PFSK-1 (cell line): ENCODE results near the gene ELP5.

ENCODE experiments used
- POLR2AphosphoS5 ChIP-seq: IDR thresholded peaks from 2 replicates; pipeline ENCODE4 v1.6.1; 2012; ENCODE audit warnings: low read depth, mild to moderate bottlenecking, control low read depth, low read length, moderate library complexity
- SIN3A ChIP-seq: IDR thresholded peaks from 2 replicates; pipeline ENCODE4 v1.6.1; 2012; ENCODE audit warnings: mild to moderate bottlenecking, low read length, moderate library complexity, borderline replicate concordance; ENCODE audit not compliant: insufficient read depth
- TAF1 ChIP-seq: IDR thresholded peaks from 2 replicates; pipeline ENCODE4 v1.6.1; 2012; ENCODE audit warnings: low read length, control low read depth, borderline replicate concordance; ENCODE audit not compliant: insufficient read depth
- TF ChIP-seq, protein P1 (sequence below), 2 experiments: IDR thresholded peaks; 2 replicates each; pipeline versions ENCODE4 v1.6.1 to v1.8.0; 2011 to 2012; ENCODE audit warnings: low read depth in 2 of 2, low read length in 2 of 2, control low read depth in 1 of 2, inconsistent platforms in 1 of 2, mild to moderate bottlenecking in 1 of 2, moderate library complexity in 1 of 2; ENCODE audit not compliant: insufficient read depth in 1 of 2

DNA sequence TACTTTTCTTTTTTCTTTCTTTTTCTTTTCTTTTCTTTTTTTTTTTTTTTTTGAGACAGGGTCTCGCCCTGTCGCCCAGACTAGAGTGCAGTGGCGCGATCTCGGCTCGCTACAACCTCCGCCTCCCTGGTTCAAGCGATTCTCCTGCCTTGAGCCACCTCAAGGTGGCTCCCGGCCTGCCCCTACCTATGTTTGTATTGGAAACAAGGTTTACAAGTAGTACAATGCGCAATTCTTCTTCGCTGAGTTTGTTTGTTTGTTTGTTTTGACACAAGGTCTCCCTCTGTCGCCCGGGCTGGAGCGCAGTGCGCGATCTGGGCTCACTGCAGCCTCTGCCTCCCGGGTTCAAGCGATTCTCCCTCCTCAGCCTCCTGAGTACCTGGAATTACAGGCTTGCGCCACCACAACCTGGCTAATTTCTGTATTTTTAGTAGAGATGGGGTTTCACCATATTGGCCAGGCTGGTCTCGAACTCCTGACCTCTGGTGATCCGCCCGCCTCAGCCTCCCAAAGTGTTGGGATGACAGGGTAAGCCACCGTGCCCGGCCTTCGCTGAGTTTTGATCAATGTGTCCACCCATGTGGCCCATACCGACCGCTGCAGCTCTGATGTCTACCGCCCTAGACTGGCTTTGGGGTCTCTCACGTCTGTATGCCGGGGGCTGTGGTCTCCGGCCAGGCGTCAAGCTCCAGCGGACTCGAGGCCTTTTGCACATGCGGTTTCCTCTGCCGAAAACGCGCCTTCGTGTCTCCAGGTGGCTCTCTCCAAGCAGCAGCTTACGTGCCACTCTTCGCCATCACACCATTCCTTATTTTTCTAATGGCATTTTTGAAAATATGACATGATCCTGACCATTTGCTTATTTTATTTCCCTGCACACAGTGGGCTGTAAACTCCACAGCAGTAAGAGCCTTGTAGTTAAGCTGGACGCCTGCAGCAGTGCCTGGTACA lies 43.5 kb downstream of the ELP5 start:
- TF ChIP-seq SIN3A, result no peak
- no peak for TF ChIP-seq POLR2AphosphoS5
- TF ChIP-seq, protein P1, sequence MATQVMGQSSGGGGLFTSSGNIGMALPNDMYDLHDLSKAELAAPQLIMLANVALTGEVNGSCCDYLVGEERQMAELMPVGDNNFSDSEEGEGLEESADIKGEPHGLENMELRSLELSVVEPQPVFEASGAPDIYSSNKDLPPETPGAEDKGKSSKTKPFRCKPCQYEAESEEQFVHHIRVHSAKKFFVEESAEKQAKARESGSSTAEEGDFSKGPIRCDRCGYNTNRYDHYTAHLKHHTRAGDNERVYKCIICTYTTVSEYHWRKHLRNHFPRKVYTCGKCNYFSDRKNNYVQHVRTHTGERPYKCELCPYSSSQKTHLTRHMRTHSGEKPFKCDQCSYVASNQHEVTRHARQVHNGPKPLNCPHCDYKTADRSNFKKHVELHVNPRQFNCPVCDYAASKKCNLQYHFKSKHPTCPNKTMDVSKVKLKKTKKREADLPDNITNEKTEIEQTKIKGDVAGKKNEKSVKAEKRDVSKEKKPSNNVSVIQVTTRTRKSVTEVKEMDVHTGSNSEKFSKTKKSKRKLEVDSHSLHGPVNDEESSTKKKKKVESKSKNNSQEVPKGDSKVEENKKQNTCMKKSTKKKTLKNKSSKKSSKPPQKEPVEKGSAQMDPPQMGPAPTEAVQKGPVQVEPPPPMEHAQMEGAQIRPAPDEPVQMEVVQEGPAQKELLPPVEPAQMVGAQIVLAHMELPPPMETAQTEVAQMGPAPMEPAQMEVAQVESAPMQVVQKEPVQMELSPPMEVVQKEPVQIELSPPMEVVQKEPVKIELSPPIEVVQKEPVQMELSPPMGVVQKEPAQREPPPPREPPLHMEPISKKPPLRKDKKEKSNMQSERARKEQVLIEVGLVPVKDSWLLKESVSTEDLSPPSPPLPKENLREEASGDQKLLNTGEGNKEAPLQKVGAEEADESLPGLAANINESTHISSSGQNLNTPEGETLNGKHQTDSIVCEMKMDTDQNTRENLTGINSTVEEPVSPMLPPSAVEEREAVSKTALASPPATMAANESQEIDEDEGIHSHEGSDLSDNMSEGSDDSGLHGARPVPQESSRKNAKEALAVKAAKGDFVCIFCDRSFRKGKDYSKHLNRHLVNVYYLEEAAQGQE (IDR thresholded peaks at IDR 0.05; ENCODE audit: insufficient read depth in 1 of 2, low read depth in 2 of 2, low read length in 2 of 2), result no peak
- no peak for TF ChIP-seq TAF1
